Upper lobe of left lung (tissue), 4 donors: ENCODE results near the gene CCDC51.

Source experiments
- EP300 ChIP-seq, 4 donors: sonication (generic); formaldehyde crosslinking; IDR thresholded peaks; one replicate each; pipeline ENCODE4 v1.5.1; 2017; ENCODE audit warnings: antibody characterized with exemption in 4 of 4, control low read depth in 2 of 4
- POLR2A ChIP-seq, 4 donors: fragments of 450-650 bp; IDR thresholded peaks; one replicate each; pipeline ENCODE4 v1.5.1; 2016 to 2017; ENCODE audit warnings: antibody characterized with exemption in 4 of 4, mild to moderate bottlenecking in 2 of 4
- TF ChIP-seq, protein P1 (sequence below), 6 experiments: fragments of 450-650 bp in 4 of 6; fragments of 200-600 bp in 2 of 6; sonication (generic) in 2 of 6; IDR thresholded peaks; one replicate each; pipeline ENCODE4 v1.5.1; 2016 to 2019; ENCODE audit warnings: antibody characterized with exemption in 6 of 6

DNA sequence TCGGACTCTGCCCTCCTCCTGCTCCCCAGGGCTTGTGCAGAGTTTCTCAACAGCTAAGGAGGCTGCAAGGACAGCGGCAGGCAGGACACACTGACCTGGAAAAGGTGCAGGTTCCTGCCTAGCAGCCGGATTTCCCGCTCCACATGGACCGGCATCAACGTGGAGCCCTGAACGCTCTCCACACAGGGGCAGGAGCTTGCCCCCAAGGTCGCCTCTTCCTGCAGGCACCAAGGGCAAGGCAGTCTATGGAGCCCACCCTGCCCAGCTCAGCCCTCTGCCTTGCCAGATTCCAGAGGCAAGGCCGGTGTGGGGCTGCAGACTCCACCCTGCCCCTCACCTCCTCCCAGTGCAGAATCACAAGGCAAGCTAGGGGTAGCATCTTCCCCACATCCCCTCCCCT is 20.8 kb downstream of the CCDC51 start:
- TF ChIP-seq POLR2A (IDR thresholded peaks at IDR 0.05) (no peak), EP300 (IDR thresholded peaks at IDR 0.05) (no peak)
- TF ChIP-seq, protein P1, sequence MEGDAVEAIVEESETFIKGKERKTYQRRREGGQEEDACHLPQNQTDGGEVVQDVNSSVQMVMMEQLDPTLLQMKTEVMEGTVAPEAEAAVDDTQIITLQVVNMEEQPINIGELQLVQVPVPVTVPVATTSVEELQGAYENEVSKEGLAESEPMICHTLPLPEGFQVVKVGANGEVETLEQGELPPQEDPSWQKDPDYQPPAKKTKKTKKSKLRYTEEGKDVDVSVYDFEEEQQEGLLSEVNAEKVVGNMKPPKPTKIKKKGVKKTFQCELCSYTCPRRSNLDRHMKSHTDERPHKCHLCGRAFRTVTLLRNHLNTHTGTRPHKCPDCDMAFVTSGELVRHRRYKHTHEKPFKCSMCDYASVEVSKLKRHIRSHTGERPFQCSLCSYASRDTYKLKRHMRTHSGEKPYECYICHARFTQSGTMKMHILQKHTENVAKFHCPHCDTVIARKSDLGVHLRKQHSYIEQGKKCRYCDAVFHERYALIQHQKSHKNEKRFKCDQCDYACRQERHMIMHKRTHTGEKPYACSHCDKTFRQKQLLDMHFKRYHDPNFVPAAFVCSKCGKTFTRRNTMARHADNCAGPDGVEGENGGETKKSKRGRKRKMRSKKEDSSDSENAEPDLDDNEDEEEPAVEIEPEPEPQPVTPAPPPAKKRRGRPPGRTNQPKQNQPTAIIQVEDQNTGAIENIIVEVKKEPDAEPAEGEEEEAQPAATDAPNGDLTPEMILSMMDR (IDR thresholded peaks at IDR 0.05): no peak
